ENCODE measurements around the gene PLCL1. TPM values are rescaled to one million over a fixed set of nuclear protein-coding genes. Genes with fewer than 3 reads are reported as not detected.

Gene PLCL1
- total RNA-seq, 1 experiment from 2014 or later, result 0.07 TPM

DNA sequence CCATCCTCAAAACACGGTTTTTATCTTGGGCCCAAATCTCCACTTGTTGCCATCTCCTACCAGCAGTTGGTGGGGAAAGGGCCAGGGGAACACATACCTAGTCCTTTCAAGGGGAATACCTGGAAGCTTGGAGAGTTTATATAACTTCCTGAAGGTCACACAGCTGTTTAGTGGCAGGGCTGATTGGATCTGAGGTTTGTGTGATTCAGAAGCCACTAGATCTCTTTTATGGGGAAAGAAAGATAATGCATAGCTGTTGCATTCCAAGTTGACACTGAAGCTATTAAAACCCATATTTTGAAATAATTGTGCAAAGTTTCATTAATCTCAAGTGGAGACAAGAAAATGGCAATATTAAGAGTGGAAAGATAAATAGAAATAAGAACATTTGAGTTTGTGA, 134.2 kb downstream of the PLCL1 start:
- TF ChIP-seq, protein P1, sequence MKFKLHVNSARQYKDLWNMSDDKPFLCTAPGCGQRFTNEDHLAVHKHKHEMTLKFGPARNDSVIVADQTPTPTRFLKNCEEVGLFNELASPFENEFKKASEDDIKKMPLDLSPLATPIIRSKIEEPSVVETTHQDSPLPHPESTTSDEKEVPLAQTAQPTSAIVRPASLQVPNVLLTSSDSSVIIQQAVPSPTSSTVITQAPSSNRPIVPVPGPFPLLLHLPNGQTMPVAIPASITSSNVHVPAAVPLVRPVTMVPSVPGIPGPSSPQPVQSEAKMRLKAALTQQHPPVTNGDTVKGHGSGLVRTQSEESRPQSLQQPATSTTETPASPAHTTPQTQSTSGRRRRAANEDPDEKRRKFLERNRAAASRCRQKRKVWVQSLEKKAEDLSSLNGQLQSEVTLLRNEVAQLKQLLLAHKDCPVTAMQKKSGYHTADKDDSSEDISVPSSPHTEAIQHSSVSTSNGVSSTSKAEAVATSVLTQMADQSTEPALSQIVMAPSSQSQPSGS (CRISPR knock-in tag; IDR thresholded peaks at IDR 0.05; ENCODE audit: borderline replicate concordance, low read depth), result no peak
- DNase-seq (ENCODE audit: low spot score) (no peak), ATAC-seq (no peak)
- ChIA-PET CTCF (no interaction called here), POLR2A (no interaction called here)
- H3K9me3 Mint-ChIP-seq, result no peaks in the 10 kb centered on the region
- H3K4me1 Mint-ChIP-seq, result peaks cover 11% of the 10 kb centered on the region
- no peak overlapping the region for H3K27ac Mint-ChIP-seq
- no peaks in the 10 kb centered on the region for H3K36me3 Mint-ChIP-seq
- H3K27me3 Mint-ChIP-seq (ENCODE audit: low read depth), result no peaks in the 10 kb centered on the region
- no peak overlapping the region for H3K4me3 Mint-ChIP-seq

DNA sequence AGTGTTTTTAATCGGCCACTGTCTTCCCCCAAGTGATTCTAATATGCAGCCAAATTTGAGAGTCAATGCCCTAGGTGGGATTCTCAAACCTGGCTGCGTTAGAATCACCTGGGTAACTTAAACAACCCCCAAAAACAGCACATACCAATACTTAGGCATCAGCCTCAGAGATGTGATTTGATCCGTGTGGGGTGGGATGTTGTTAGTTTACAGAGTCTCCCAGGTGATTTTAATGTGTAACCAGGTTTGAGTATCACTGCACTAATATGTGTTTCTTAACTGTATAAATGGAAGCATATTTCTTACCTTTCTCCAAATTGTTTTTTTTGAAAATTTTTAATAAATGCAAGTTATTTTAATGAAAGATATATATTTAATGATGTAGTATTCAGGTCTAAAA, 135.4 kb downstream of the PLCL1 start:
- ChIA-PET POLR2A (no interaction called here), CTCF (no interaction called here)
- TF ChIP-seq, protein P2, sequence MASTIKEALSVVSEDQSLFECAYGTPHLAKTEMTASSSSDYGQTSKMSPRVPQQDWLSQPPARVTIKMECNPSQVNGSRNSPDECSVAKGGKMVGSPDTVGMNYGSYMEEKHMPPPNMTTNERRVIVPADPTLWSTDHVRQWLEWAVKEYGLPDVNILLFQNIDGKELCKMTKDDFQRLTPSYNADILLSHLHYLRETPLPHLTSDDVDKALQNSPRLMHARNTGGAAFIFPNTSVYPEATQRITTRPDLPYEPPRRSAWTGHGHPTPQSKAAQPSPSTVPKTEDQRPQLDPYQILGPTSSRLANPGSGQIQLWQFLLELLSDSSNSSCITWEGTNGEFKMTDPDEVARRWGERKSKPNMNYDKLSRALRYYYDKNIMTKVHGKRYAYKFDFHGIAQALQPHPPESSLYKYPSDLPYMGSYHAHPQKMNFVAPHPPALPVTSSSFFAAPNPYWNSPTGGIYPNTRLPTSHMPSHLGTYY (CRISPR knock-in tag; IDR thresholded peaks at IDR 0.05), result no peak
- no peak for TF ChIP-seq CBFB (CRISPR knock-in tag; IDR thresholded peaks at IDR 0.05; ENCODE audit: low read depth)
- no peak for TF ChIP-seq ZNF317 (CRISPR knock-in tag; IDR thresholded peaks at IDR 0.05; ENCODE audit: borderline replicate concordance, low read depth)
- TF ChIP-seq, protein P3, sequence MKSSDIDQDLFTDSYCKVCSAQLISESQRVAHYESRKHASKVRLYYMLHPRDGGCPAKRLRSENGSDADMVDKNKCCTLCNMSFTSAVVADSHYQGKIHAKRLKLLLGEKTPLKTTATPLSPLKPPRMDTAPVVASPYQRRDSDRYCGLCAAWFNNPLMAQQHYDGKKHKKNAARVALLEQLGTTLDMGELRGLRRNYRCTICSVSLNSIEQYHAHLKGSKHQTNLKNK (CRISPR knock-in tag; IDR thresholded peaks at IDR 0.05), result no peak
- TF ChIP-seq, protein P4, sequence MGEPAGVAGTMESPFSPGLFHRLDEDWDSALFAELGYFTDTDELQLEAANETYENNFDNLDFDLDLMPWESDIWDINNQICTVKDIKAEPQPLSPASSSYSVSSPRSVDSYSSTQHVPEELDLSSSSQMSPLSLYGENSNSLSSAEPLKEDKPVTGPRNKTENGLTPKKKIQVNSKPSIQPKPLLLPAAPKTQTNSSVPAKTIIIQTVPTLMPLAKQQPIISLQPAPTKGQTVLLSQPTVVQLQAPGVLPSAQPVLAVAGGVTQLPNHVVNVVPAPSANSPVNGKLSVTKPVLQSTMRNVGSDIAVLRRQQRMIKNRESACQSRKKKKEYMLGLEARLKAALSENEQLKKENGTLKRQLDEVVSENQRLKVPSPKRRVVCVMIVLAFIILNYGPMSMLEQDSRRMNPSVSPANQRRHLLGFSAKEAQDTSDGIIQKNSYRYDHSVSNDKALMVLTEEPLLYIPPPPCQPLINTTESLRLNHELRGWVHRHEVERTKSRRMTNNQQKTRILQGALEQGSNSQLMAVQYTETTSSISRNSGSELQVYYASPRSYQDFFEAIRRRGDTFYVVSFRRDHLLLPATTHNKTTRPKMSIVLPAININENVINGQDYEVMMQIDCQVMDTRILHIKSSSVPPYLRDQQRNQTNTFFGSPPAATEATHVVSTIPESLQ (CRISPR knock-in tag; IDR thresholded peaks at IDR 0.05), result no peak
- TF ChIP-seq, protein P5, sequence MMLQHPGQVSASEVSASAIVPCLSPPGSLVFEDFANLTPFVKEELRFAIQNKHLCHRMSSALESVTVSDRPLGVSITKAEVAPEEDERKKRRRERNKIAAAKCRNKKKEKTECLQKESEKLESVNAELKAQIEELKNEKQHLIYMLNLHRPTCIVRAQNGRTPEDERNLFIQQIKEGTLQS (CRISPR knock-in tag; conservative IDR thresholded peaks at IDR 0.05), result no peak
- no peak for TF ChIP-seq ZNF138 (CRISPR knock-in tag; conservative IDR thresholded peaks at IDR 0.05)
- TF ChIP-seq MYBL2 (CRISPR knock-in tag; IDR thresholded peaks at IDR 0.05), result no peak
- TF ChIP-seq MXD4 (CRISPR knock-in tag; IDR thresholded peaks at IDR 0.05; ENCODE audit: borderline replicate concordance), result no peak
- TF ChIP-seq IRF2 (CRISPR knock-in tag; IDR thresholded peaks at IDR 0.05; ENCODE audit: borderline replicate concordance, low read depth), result no peak
- TF ChIP-seq, protein P6, sequence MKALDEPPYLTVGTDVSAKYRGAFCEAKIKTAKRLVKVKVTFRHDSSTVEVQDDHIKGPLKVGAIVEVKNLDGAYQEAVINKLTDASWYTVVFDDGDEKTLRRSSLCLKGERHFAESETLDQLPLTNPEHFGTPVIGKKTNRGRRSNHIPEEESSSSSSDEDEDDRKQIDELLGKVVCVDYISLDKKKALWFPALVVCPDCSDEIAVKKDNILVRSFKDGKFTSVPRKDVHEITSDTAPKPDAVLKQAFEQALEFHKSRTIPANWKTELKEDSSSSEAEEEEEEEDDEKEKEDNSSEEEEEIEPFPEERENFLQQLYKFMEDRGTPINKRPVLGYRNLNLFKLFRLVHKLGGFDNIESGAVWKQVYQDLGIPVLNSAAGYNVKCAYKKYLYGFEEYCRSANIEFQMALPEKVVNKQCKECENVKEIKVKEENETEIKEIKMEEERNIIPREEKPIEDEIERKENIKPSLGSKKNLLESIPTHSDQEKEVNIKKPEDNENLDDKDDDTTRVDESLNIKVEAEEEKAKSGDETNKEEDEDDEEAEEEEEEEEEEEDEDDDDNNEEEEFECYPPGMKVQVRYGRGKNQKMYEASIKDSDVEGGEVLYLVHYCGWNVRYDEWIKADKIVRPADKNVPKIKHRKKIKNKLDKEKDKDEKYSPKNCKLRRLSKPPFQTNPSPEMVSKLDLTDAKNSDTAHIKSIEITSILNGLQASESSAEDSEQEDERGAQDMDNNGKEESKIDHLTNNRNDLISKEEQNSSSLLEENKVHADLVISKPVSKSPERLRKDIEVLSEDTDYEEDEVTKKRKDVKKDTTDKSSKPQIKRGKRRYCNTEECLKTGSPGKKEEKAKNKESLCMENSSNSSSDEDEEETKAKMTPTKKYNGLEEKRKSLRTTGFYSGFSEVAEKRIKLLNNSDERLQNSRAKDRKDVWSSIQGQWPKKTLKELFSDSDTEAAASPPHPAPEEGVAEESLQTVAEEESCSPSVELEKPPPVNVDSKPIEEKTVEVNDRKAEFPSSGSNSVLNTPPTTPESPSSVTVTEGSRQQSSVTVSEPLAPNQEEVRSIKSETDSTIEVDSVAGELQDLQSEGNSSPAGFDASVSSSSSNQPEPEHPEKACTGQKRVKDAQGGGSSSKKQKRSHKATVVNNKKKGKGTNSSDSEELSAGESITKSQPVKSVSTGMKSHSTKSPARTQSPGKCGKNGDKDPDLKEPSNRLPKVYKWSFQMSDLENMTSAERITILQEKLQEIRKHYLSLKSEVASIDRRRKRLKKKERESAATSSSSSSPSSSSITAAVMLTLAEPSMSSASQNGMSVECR (CRISPR knock-in tag; IDR thresholded peaks at IDR 0.05; ENCODE audit: borderline replicate concordance), result no peak
- no peak for TF ChIP-seq FOXP1 (CRISPR knock-in tag; IDR thresholded peaks at IDR 0.05; ENCODE audit: borderline replicate concordance)
- TF ChIP-seq, protein P7, sequence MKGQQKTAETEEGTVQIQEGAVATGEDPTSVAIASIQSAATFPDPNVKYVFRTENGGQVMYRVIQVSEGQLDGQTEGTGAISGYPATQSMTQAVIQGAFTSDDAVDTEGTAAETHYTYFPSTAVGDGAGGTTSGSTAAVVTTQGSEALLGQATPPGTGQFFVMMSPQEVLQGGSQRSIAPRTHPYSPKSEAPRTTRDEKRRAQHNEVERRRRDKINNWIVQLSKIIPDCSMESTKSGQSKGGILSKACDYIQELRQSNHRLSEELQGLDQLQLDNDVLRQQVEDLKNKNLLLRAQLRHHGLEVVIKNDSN (CRISPR knock-in tag; IDR thresholded peaks at IDR 0.05), result no peak
- ATAC-seq (no peak), DNase-seq (ENCODE audit: low spot score) (no peak)
- Mint-ChIP-seq H3K4me3 (no peak overlapping the region), H3K36me3 (no peaks in the 10 kb centered on the region), H3K9me3 (no peaks in the 10 kb centered on the region), H3K27ac (no peak overlapping the region), H3K4me1 (peaks cover 14% of the 10 kb centered on the region), H3K27me3 (ENCODE audit: low read depth) (no peaks in the 10 kb centered on the region)

Data from WTC11 (cell line).